ENCODE results near the gene BEST1. TPM values are rescaled to one million over a fixed set of nuclear protein-coding genes. Genes with fewer than 3 reads are reported as not detected.

BEST1 gene
- total RNA-seq, 1 experiment from 2014 or later, result 2.3 TPM

DNA sequence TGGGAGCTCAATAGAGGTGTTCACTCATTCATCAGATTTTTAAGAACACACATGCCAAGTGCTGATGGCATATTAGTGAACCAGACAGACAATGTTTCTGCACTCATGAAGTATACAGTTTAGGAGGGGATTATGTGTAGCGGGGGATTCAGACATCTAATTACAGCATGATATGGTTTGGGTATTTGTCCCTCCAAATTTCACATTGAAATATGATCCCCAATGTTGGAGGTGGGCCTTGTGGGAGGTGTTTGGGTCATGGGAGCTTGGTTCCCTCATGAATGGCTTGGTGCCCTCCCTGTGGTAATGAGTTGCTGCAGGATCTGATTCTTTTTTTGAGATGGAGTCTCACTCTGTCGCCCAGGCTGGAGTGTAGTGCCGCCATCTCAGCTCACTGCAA lies 23.9 kb upstream of the BEST1 start:
- intact Hi-C loops (cut with micrococcal nuclease), result no loop called here
- BruUV-seq (replicated peaks), result no TSS peak
- Histone ChIP-seq H3K9me2 (ENCODE audit: insufficient read depth) (no peaks in the 10 kb centered on the region), H3K4me2 (ENCODE audit: low read length) (no peak overlapping the region), H3K27ac (ENCODE audit: low read depth, low read length) (no peak overlapping the region), H2AFZ (ENCODE audit: low read depth, low read length, poor library complexity, severe bottlenecking) (no peak overlapping the region), H4K20me1 (ENCODE audit: insufficient read depth) (no peaks in the 10 kb centered on the region), H3K79me2 (ENCODE audit: insufficient read depth, low read length) (no peaks in the 10 kb centered on the region), H3K9ac (ENCODE audit: low read length) (no peak overlapping the region), H3K27me3 (ENCODE audit: insufficient read depth, low read length) (no peaks in the 10 kb centered on the region), H3K4me1 (ENCODE audit: control insufficient read depth in 1 of 2, insufficient read depth in 2 of 2, low read length in 2 of 2) (no peaks in the 10 kb centered on the region), H3K9me3 (ENCODE audit: control insufficient read depth in 1 of 2, insufficient read depth in 1 of 2, low read depth in 1 of 2, low read length in 2 of 2) (no peaks in the 10 kb centered on the region), H3K4me3 (replicated peaks in 1 of 2; ENCODE audit: low read depth in 1 of 2, low read length in 2 of 2) (no peak overlapping the region), H3K36me3 (ENCODE audit: control insufficient read depth in 1 of 2, insufficient read depth in 2 of 2, low read length in 2 of 2) (no peaks in the 10 kb centered on the region)
- ATAC-seq, result no peak
- TF ChIP-seq CBX3 (IDR thresholded peaks at IDR 0.05; ENCODE audit: low read depth), result no peak
- TF ChIP-seq, protein P1, sequence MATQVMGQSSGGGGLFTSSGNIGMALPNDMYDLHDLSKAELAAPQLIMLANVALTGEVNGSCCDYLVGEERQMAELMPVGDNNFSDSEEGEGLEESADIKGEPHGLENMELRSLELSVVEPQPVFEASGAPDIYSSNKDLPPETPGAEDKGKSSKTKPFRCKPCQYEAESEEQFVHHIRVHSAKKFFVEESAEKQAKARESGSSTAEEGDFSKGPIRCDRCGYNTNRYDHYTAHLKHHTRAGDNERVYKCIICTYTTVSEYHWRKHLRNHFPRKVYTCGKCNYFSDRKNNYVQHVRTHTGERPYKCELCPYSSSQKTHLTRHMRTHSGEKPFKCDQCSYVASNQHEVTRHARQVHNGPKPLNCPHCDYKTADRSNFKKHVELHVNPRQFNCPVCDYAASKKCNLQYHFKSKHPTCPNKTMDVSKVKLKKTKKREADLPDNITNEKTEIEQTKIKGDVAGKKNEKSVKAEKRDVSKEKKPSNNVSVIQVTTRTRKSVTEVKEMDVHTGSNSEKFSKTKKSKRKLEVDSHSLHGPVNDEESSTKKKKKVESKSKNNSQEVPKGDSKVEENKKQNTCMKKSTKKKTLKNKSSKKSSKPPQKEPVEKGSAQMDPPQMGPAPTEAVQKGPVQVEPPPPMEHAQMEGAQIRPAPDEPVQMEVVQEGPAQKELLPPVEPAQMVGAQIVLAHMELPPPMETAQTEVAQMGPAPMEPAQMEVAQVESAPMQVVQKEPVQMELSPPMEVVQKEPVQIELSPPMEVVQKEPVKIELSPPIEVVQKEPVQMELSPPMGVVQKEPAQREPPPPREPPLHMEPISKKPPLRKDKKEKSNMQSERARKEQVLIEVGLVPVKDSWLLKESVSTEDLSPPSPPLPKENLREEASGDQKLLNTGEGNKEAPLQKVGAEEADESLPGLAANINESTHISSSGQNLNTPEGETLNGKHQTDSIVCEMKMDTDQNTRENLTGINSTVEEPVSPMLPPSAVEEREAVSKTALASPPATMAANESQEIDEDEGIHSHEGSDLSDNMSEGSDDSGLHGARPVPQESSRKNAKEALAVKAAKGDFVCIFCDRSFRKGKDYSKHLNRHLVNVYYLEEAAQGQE (IDR thresholded peaks at IDR 0.05; ENCODE audit: low read depth), result no peak
- RAD21 ChIA-PET (ENCODE audit: low non-redundant PET in 1 of 2, low total read pairs in 2 of 2, uncharacterized antibody in 2 of 2, unreplicated experiment in 2 of 2), result no interaction called here
- CTCF ChIA-PET, result interaction anchor here (0.7 kb wide), 1 partner anchor 129 kb away, joined by 3 read pairs; no protein-coding TSS in a partner anchor
- POLR2A ChIA-PET, result no interaction called here
- no peak for DNase-seq (ENCODE audit: low read depth, low spot score)

DNA sequence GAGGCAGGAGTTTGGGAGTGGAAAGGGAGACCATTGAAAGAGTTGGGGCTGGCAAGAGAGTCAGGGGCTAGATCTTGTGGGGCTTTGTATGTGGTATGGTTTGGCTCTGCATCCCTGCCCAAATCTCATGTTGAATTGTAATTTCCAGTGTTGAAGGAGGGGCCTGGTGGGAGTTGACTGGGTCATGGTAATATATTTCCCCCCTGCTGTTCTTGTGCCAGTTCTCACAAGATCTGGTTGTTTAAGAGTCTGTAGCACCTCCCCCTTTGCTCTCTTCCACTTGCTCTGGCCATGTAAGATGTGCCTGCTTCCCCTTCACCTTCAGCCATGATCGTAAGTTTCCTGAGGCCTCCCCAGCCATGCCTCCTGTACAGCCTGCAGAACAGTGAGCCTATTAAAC lies 22.6 kb upstream of the BEST1 start:
- Histone ChIP-seq H3K9me3 (ENCODE audit: control insufficient read depth in 1 of 2, insufficient read depth in 1 of 2, low read depth in 1 of 2, low read length in 2 of 2) (no peaks in the 10 kb centered on the region), H2AFZ (ENCODE audit: low read depth, low read length, poor library complexity, severe bottlenecking) (no peak overlapping the region), H3K27ac (ENCODE audit: low read depth, low read length) (no peak overlapping the region), H3K4me2 (ENCODE audit: low read length) (no peak overlapping the region), H3K79me2 (ENCODE audit: insufficient read depth, low read length) (no peaks in the 10 kb centered on the region), H3K27me3 (ENCODE audit: insufficient read depth, low read length) (no peaks in the 10 kb centered on the region), H3K9me2 (ENCODE audit: insufficient read depth) (no peaks in the 10 kb centered on the region), H3K4me1 (ENCODE audit: control insufficient read depth in 1 of 2, insufficient read depth in 2 of 2, low read length in 2 of 2) (no peaks in the 10 kb centered on the region), H4K20me1 (ENCODE audit: insufficient read depth) (no peaks in the 10 kb centered on the region), H3K4me3 (replicated peaks in 1 of 2; ENCODE audit: low read depth in 1 of 2, low read length in 2 of 2) (no peak overlapping the region), H3K9ac (ENCODE audit: low read length) (no peak overlapping the region), H3K36me3 (ENCODE audit: control insufficient read depth in 1 of 2, insufficient read depth in 2 of 2, low read length in 2 of 2) (no peaks in the 10 kb centered on the region)
- ATAC-seq, result no peak
- ChIA-PET CTCF (interaction anchor here (3.7 kb wide), 1 partner anchor 20 kb away, joined by 19 read pairs; no protein-coding TSS in a partner anchor), RAD21 (ENCODE audit: low non-redundant PET in 1 of 2, low total read pairs in 2 of 2, uncharacterized antibody in 2 of 2, unreplicated experiment in 2 of 2) (no interaction called here), POLR2A (no interaction called here)
- no TSS peak for BruUV-seq (replicated peaks)
- intact Hi-C loops (cut with micrococcal nuclease), result no loop called here
- no peak for DNase-seq (ENCODE audit: low read depth, low spot score)
- TF ChIP-seq, protein P2, sequence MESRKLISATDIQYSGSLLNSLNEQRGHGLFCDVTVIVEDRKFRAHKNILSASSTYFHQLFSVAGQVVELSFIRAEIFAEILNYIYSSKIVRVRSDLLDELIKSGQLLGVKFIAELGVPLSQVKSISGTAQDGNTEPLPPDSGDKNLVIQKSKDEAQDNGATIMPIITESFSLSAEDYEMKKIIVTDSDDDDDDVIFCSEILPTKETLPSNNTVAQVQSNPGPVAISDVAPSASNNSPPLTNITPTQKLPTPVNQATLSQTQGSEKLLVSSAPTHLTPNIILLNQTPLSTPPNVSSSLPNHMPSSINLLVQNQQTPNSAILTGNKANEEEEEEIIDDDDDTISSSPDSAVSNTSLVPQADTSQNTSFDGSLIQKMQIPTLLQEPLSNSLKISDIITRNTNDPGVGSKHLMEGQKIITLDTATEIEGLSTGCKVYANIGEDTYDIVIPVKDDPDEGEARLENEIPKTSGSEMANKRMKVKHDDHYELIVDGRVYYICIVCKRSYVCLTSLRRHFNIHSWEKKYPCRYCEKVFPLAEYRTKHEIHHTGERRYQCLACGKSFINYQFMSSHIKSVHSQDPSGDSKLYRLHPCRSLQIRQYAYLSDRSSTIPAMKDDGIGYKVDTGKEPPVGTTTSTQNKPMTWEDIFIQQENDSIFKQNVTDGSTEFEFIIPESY (IDR thresholded peaks at IDR 0.05; ENCODE audit: extremely low read depth, insufficient replicate concordance, low read length), result no peak
- no peak for TF ChIP-seq TCF7L2 (IDR thresholded peaks at IDR 0.05; ENCODE audit: borderline replicate concordance, extremely low read depth, insufficient read depth, insufficient read length)
- no peak for TF ChIP-seq FOSL1 (IDR thresholded peaks at IDR 0.05; ENCODE audit: low read depth)
- no peak for TF ChIP-seq JUND (IDR thresholded peaks at IDR 0.05)
- no peak for TF ChIP-seq SP1 (IDR thresholded peaks at IDR 0.05; ENCODE audit: low read depth)
- no peak for TF ChIP-seq EZH2 (IDR thresholded peaks at IDR 0.05)
- TF ChIP-seq SIN3A (IDR thresholded peaks at IDR 0.05; ENCODE audit: low read depth), result no peak
- TF ChIP-seq EGR1 (IDR thresholded peaks at IDR 0.05; ENCODE audit: low read depth), result no peak
- TF ChIP-seq SRF (IDR thresholded peaks at IDR 0.05; ENCODE audit: low read depth), result no peak
- TF ChIP-seq RAD21 (IDR thresholded peaks at IDR 0.05; ENCODE audit: low read depth), result no peak
- TF ChIP-seq ELF1 (IDR thresholded peaks at IDR 0.05; ENCODE audit: borderline replicate concordance, low read depth), result no peak
- no peak for TF ChIP-seq CBX3 (IDR thresholded peaks at IDR 0.05; ENCODE audit: low read depth)
- TF ChIP-seq ZFX (IDR thresholded peaks at IDR 0.05), result no peak
- TF ChIP-seq, protein P3, sequence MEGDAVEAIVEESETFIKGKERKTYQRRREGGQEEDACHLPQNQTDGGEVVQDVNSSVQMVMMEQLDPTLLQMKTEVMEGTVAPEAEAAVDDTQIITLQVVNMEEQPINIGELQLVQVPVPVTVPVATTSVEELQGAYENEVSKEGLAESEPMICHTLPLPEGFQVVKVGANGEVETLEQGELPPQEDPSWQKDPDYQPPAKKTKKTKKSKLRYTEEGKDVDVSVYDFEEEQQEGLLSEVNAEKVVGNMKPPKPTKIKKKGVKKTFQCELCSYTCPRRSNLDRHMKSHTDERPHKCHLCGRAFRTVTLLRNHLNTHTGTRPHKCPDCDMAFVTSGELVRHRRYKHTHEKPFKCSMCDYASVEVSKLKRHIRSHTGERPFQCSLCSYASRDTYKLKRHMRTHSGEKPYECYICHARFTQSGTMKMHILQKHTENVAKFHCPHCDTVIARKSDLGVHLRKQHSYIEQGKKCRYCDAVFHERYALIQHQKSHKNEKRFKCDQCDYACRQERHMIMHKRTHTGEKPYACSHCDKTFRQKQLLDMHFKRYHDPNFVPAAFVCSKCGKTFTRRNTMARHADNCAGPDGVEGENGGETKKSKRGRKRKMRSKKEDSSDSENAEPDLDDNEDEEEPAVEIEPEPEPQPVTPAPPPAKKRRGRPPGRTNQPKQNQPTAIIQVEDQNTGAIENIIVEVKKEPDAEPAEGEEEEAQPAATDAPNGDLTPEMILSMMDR (IDR thresholded peaks at IDR 0.05 in 2 of 3, conservative IDR thresholded peaks at IDR 0.05 in 1 of 3; ENCODE audit: borderline replicate concordance in 1 of 3, insufficient read depth in 1 of 3, low read depth in 2 of 3, low read length in 2 of 3), result no peak

Data from HCT116 (cell line).